Measurements from ENCODE around the gene VRK1.

VRK1 gene

DNA sequence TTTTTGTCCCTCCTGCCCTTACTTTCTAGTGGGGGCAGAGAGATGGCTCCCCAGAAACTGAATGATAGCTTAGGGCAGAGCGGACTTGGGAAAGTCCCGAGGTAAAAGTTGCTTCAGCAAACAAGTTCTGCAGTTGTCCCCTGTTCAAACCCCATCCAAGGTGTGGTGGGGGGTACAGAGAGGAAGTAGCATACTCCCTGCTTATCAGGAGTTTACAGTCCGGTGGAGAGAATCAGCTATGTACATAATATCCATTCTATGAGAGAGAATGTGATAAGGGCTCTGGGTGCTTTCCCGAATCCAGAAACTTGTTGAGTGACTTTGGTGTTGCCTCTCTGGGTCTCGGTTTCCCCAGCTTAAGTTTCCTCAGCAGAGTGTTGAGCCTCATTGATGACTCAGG lies 40.4 kb upstream of the VRK1 start:
- Histone ChIP-seq H3K4me1 (ENCODE audit: low read depth, poor library complexity, severe bottlenecking) (no peaks in the 10 kb centered on the region), H2AFZ (ENCODE audit: low read depth) (no peak overlapping the region), H3K4me3 (IDR thresholded peaks at IDR 0.05; ENCODE audit: insufficient read depth, low read depth, low read length) (no peak overlapping the region), H3K79me2 (ENCODE audit: insufficient read depth, low read depth) (no peaks in the 10 kb centered on the region), H3K36me3 (ENCODE audit: insufficient read depth) (no peaks in the 10 kb centered on the region), H3K27ac (no peak overlapping the region), H3K27me3 (ENCODE audit: insufficient read depth, low read depth) (no peaks in the 10 kb centered on the region), H3K4me2 (no peak overlapping the region), H4K20me1 (ENCODE audit: insufficient read depth) (no peaks in the 10 kb centered on the region), H3K9ac (no peak overlapping the region)
- TF ChIP-seq, protein P1, sequence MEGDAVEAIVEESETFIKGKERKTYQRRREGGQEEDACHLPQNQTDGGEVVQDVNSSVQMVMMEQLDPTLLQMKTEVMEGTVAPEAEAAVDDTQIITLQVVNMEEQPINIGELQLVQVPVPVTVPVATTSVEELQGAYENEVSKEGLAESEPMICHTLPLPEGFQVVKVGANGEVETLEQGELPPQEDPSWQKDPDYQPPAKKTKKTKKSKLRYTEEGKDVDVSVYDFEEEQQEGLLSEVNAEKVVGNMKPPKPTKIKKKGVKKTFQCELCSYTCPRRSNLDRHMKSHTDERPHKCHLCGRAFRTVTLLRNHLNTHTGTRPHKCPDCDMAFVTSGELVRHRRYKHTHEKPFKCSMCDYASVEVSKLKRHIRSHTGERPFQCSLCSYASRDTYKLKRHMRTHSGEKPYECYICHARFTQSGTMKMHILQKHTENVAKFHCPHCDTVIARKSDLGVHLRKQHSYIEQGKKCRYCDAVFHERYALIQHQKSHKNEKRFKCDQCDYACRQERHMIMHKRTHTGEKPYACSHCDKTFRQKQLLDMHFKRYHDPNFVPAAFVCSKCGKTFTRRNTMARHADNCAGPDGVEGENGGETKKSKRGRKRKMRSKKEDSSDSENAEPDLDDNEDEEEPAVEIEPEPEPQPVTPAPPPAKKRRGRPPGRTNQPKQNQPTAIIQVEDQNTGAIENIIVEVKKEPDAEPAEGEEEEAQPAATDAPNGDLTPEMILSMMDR (conservative IDR thresholded peaks at IDR 0.05; ENCODE audit: low read depth, low read length): no peak

DNA sequence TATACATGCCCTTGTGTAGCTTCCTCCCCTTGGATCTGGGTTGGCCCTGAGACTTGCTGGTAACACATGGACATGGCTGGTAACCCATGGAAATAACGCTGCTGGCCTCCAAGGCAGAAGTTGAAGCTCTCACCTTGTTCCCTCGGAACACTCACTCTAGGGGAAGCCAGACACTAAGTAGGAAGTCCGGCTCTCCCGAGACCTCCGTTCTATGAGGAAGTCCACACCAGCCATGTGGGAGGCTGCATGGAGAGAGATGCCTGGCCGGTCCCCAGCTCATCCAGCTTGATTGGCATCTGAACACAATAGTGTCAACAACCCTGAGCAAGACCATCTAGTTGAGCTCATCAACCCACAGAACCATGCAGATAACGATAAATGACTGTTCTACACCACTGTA lies 39.7 kb upstream of the VRK1 start:
- H3K4me1 ChIP-seq (ENCODE audit: low read depth, poor library complexity, severe bottlenecking): no peaks in the 10 kb centered on the region
- no peaks in the 10 kb centered on the region for H3K36me3 ChIP-seq (ENCODE audit: insufficient read depth)
- TF ChIP-seq, protein P1 (conservative IDR thresholded peaks at IDR 0.05; ENCODE audit: low read depth, low read length): no peak
- H3K79me2 ChIP-seq (ENCODE audit: insufficient read depth, low read depth): no peaks in the 10 kb centered on the region
- no peak overlapping the region for H3K9ac ChIP-seq
- no peak overlapping the region for H3K4me2 ChIP-seq
- H4K20me1 ChIP-seq (ENCODE audit: insufficient read depth): no peaks in the 10 kb centered on the region
- no peak overlapping the region for H2AFZ ChIP-seq (ENCODE audit: low read depth)
- H3K27ac ChIP-seq: no peak overlapping the region
- H3K27me3 ChIP-seq (ENCODE audit: insufficient read depth, low read depth): no peaks in the 10 kb centered on the region
- H3K4me3 ChIP-seq (IDR thresholded peaks at IDR 0.05; ENCODE audit: insufficient read depth, low read depth, low read length): no peak overlapping the region

DNA sequence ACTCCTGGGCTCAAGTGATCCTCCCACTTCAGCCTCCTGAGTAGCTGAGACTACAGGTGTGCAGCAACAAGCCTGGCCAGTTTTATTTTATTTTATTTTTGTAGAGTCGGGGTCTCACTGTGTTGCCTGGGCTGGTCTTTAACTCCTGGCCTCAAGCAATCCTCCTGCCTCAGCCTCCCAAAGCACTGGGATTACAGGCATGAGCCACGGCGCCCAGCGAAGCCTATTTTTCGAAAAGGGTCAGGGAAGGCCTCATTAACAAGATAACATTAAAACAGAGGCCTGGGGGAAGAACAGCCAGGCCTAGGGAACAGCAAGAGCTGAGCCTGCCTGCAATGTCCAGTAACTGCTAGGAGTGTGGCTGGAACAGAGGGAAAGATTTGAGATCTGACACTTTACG lies 36.1 kb upstream of the VRK1 start:
- H3K36me3 ChIP-seq (ENCODE audit: insufficient read depth): no peaks in the 10 kb centered on the region

DNA sequence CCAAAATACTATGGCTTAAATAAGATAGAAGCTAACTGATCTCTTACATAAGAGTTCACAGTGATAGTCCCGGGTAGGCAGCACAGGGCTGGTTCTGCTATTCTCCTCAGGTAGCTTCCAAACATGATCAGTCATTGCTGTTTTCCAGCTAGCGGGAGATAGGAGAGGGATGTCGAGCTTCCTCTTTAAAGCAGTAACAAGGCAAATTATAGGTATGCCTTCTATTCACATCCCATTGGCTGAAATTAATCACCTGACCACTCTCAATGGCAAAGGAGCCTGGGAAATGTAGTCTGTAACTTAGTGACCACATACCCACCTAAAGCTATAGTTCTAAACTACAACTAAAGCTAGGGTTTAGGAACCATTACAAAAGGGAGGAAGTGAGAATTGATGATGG lies 34.5 kb upstream of the VRK1 start:
- Histone ChIP-seq H3K4me3 (IDR thresholded peaks at IDR 0.05; ENCODE audit: insufficient read depth, low read depth, low read length) (no peak overlapping the region), H3K9ac (no peak overlapping the region), H3K4me2 (no peak overlapping the region)

More for the DNA sequence above, 36.1 kb upstream of the VRK1 start:
- H4K20me1 ChIP-seq (ENCODE audit: insufficient read depth): no peaks in the 10 kb centered on the region
- H2AFZ ChIP-seq (ENCODE audit: low read depth): no peak overlapping the region
- H3K79me2 ChIP-seq (ENCODE audit: insufficient read depth, low read depth): no peaks in the 10 kb centered on the region
- no peak overlapping the region for H3K9ac ChIP-seq
- no peak overlapping the region for H3K4me2 ChIP-seq
- no peaks in the 10 kb centered on the region for H3K27me3 ChIP-seq (ENCODE audit: insufficient read depth, low read depth)
- TF ChIP-seq, protein P1 (conservative IDR thresholded peaks at IDR 0.05; ENCODE audit: low read depth, low read length): no peak
- H3K4me3 ChIP-seq (IDR thresholded peaks at IDR 0.05; ENCODE audit: insufficient read depth, low read depth, low read length): no peak overlapping the region
- no peaks in the 10 kb centered on the region for H3K4me1 ChIP-seq (ENCODE audit: low read depth, poor library complexity, severe bottlenecking)
- no peak overlapping the region for H3K27ac ChIP-seq

More for the DNA sequence above, 34.5 kb upstream of the VRK1 start:
- Histone ChIP-seq H3K27me3 (ENCODE audit: insufficient read depth, low read depth) (no peaks in the 10 kb centered on the region), H3K27ac (no peak overlapping the region), H2AFZ (ENCODE audit: low read depth) (peak overlapping the region; percentile 26; the same call in 1 of the 2 replicates), H3K79me2 (ENCODE audit: insufficient read depth, low read depth) (no peaks in the 10 kb centered on the region), H3K36me3 (ENCODE audit: insufficient read depth) (no peaks in the 10 kb centered on the region), H4K20me1 (ENCODE audit: insufficient read depth) (no peaks in the 10 kb centered on the region), H3K4me1 (ENCODE audit: low read depth, poor library complexity, severe bottlenecking) (no peaks in the 10 kb centered on the region)
- TF ChIP-seq, protein P1 (conservative IDR thresholded peaks at IDR 0.05; ENCODE audit: low read depth, low read length): no peak

Measured in KMS-11 (cell line).